GM12872 (cell line): ENCODE data around the gene FBXO36.

ENCODE experiments used
- TF ChIP-seq, protein P1 (sequence below): IDR thresholded peaks from 3 replicates; pipeline ENCODE4 v1.5.1; 2011; ENCODE audit warnings: low read depth, mild to moderate bottlenecking, low read length, moderate library complexity; ENCODE audit not compliant: insufficient read depth

Gene FBXO36

DNA sequence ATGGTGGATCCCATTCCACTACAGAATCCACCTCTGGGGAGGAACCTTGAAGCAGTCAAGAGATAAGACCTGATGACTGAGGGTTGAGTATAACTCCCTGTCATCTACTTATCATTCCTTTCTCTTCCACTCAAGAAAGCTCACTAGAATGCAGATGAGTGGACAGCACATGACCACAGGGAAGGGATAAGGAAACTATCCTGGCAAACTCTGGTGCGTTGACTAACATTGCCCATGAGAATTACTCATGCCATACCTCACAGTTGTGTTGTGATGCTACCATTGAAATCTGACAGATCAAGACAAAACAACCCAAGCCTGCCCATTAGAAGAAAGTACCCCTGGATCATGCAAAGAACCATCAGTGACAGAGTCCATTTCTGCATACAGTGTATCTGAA lies 119.9 kb downstream of the FBXO36 start:
- TF ChIP-seq, protein P1, sequence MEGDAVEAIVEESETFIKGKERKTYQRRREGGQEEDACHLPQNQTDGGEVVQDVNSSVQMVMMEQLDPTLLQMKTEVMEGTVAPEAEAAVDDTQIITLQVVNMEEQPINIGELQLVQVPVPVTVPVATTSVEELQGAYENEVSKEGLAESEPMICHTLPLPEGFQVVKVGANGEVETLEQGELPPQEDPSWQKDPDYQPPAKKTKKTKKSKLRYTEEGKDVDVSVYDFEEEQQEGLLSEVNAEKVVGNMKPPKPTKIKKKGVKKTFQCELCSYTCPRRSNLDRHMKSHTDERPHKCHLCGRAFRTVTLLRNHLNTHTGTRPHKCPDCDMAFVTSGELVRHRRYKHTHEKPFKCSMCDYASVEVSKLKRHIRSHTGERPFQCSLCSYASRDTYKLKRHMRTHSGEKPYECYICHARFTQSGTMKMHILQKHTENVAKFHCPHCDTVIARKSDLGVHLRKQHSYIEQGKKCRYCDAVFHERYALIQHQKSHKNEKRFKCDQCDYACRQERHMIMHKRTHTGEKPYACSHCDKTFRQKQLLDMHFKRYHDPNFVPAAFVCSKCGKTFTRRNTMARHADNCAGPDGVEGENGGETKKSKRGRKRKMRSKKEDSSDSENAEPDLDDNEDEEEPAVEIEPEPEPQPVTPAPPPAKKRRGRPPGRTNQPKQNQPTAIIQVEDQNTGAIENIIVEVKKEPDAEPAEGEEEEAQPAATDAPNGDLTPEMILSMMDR = no peak

GRCh38 chr2:230043025-230043424 lies 120.7 kb downstream of the FBXO36 start:
- TF ChIP-seq, protein P1 = no peak

- TF ChIP-seq, protein P1 = no peak
These were observed 121.2 kb downstream of the FBXO36 start for GRCh38 chr2:230043461-230043860.

GRCh38 chr2:230046491-230046890 lies 124.2 kb downstream of the FBXO36 start:
- TF ChIP-seq, protein P1 = no peak

- TF ChIP-seq, protein P1 = no peak
These were observed 125.8 kb downstream of the FBXO36 start for GRCh38 chr2:230048010-230048671.

DNA sequence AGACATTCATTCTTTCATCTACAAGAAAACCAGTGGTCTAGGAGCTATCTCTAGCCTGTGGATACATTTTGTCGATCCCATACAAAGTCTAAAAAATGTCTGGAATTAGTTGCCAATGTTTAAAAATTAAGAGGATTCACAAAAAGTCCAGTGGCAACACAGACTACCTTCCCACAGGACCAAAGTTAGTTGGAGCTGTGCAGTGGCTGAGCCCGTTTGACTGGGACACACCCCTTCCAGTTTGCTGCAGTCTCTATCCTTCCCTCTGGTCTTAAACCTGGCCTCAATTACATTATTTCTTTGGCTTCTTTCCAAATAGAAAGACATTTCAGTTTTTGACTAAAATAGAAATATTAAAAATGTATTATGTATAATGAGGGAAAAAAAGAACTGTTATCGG lies 127.8 kb downstream of the FBXO36 start:
- TF ChIP-seq, protein P1 = no peak

GRCh38 chr2:230052299-230052698 lies 130.0 kb downstream of the FBXO36 start:
- TF ChIP-seq, protein P1 = no peak
